Choroid plexus epithelial cell (primary cell): Measurements from ENCODE around the gene TEKTIP1.
A peak's percentile ranks its signal among the peaks of the same experiment; 100 is the strongest.

Source experiments
- DNase-seq: peaks from one replicate; pipeline ENCODE4 v3.0.0-alpha.2; 2010; ENCODE audit warnings: low read depth
- H3K4me3 ChIP-seq: 2 replicates; pipeline ENCODE4 v1.5.1; 2011; ENCODE audit warnings: low read depth, mild to moderate bottlenecking, control low read depth, low read length, moderate library complexity
- CTCF ChIP-seq: conservative IDR thresholded peaks from 2 replicates; pipeline ENCODE4 v1.5.1; 2011; ENCODE audit warnings: low read depth, mild to moderate bottlenecking, control low read depth, inconsistent platforms, low read length, moderate library complexity

The TEKTIP1 gene

GRCh38 chr19:3570606-3571011, 31.6 kb downstream of the TEKTIP1 start:
- TF ChIP-seq CTCF = no peak
- DNase-seq = no peak
- no peak overlapping the region for H3K4me3 ChIP-seq

GRCh38 chr19:3572132-3572854, 33.3 kb downstream of the TEKTIP1 start:
- H3K4me3 ChIP-seq = peak overlapping the region; percentile 59
- TF ChIP-seq CTCF = no peak
- DNase-seq = peak; percentile 100

GRCh38 chr19:3572855-3573161, 33.8 kb downstream of the TEKTIP1 start, which contains the start of gene HMG20B:
TSS of gene HMG20B (plus strand) at chr19:3572944. CDS start at chr19:3573310, 366 bp downstream.
- no peak for TF ChIP-seq CTCF
- peak within 1 kb of the TSS; percentile 79 for H3K4me3 ChIP-seq
- DNase-seq = no peak

GRCh38 chr19:3573162-3573857, 34.3 kb downstream of the TEKTIP1 start:
- peak overlapping the region; percentile 79 for H3K4me3 ChIP-seq
- no peak for TF ChIP-seq CTCF
- peak; percentile 17 for DNase-seq

- DNase-seq = peak; percentile 98
- peak overlapping the region; percentile 79 for H3K4me3 ChIP-seq
- no peak for TF ChIP-seq CTCF
Observed at GRCh38 chr19:3573858-3574637, 35.1 kb downstream of the TEKTIP1 start.

- no peak overlapping the region for H3K4me3 ChIP-seq
- DNase-seq = peak; percentile 68
- TF ChIP-seq CTCF = peak; percentile 59
Observed at GRCh38 chr19:3575260-3575741, 36.3 kb downstream of the TEKTIP1 start.
